Measurements from ENCODE around the gene KIF5B. TPM values are rescaled to one million over a fixed set of nuclear protein-coding genes. Genes with fewer than 3 reads are reported as not detected.

KIF5B gene
- total and polyA plus RNA-seq, 9 of the 15 experiments (the other 6 are each of a cell fraction or from before 2014, with no cell fraction given), result 24.4 to 94.4 (median 68.9) TPM

GRCh38 chr10:31972519-31973041 is 83.6 kb downstream of the KIF5B start (continued):
- TF ChIP-seq MECOM (CRISPR knock-in tag; IDR thresholded peaks at IDR 0.05), result peak; percentile 50; the same call in 1 of the 2 replicates
- no peak for TF ChIP-seq CCAR2 (IDR thresholded peaks at IDR 0.05; ENCODE audit: low read depth, low read length)
- TF ChIP-seq CBX1 (IDR thresholded peaks at IDR 0.05; ENCODE audit: low read depth), result no peak; the same call in 1 of the 2 replicates
- 0 out of 2 replicates have a peak, but pooled peaks have one; percentile 74 for TF ChIP-seq ZBTB43 (CRISPR knock-in tag; IDR thresholded peaks at IDR 0.05)
- peak; percentile 88 for TF ChIP-seq MTA1 (IDR thresholded peaks at IDR 0.05; ENCODE audit: borderline replicate concordance)
- no peak for TF ChIP-seq ZNF785 (CRISPR knock-in tag; IDR thresholded peaks at IDR 0.05)
- TF ChIP-seq HDAC3 (IDR thresholded peaks at IDR 0.05; ENCODE audit: borderline replicate concordance, partially characterized antibody), result peak; percentile 96
- TF ChIP-seq MXI1 (IDR thresholded peaks at IDR 0.05; ENCODE audit: low read depth, low read length), result peak; percentile 43; the same call in 1 of the 2 replicates
- TF ChIP-seq SMARCC2 (IDR thresholded peaks at IDR 0.05; ENCODE audit: low read depth), result peak; percentile 96
- TF ChIP-seq NCOA2 (IDR thresholded peaks at IDR 0.05; ENCODE audit: partially characterized antibody in 2 of 2), result peak in 1 of 2 experiments; percentile 72
- no peak for TF ChIP-seq ZNF140 (CRISPR knock-in tag; IDR thresholded peaks at IDR 0.05)
- TF ChIP-seq JUND (IDR thresholded peaks at IDR 0.05; ENCODE audit: borderline replicate concordance, low read depth, low read length), result peak; percentile 79; the same call in 1 of the 2 replicates
- TF ChIP-seq JUND (tag; IDR thresholded peaks at IDR 0.05; ENCODE audit: borderline replicate concordance, low read depth, low read length), result peak; percentile 85; the same call in 2 of the 3 replicates
- no peak for TF ChIP-seq HNRNPH1 (optimal IDR thresholded peaks at IDR 0.05; ENCODE audit: low read depth, low read length)
- TF ChIP-seq EHMT2 (IDR thresholded peaks at IDR 0.05), result no peak
- peak; percentile 47 for TF ChIP-seq SMARCB1 (IDR thresholded peaks at IDR 0.05; ENCODE audit: insufficient read length, low read depth)
- TF ChIP-seq SETDB1 (IDR thresholded peaks at IDR 0.05; ENCODE audit: low read length), result no peak
- peak in 1 of 2 experiments; percentile 84; a peak in 2 of 4 replicates for TF ChIP-seq ZNF639 (CRISPR knock-in tag; conservative IDR thresholded peaks at IDR 0.05 in 1 of 2, IDR thresholded peaks at IDR 0.05 in 1 of 2)

Data from K562 (cell line).